Measurements from ENCODE around the gene TBC1D22A.

The TBC1D22A gene

DNA sequence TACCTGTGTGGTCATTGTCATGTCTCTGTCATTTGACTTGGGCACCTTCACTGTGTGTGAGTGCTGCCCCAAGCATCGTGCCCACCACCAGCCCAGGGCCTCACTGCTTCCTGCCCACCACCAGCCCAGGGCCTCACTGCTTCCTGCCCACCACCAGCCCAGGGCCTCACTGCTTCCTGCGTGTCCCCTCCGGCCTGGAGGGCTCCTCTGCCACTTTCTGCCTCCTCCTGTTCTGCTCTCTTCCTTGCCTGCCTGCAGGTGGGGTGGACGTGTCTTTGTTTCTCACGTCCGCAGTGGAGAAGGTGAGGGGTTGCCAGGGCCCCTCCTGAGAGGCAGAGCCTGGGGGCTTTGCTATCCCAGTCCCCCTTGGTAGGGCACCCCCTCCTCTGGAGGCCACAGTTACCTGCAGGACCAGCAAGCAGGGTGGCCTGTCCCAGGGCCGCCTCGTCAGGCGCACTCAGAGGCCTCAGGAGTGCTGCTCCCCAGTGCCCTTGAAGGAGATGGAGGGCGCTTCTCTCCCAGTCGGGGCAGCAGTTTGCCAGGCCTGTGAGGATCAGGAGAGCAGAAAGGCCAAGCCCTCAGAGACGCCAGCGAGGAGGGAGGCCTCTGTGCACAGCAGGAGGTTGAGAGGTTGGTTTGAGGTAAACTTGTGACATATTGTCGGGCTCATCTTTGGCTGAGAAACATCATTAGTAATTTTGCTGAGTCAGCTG is 290.7 kb downstream of the TBC1D22A start:
- no peak for DNase-seq

DNA sequence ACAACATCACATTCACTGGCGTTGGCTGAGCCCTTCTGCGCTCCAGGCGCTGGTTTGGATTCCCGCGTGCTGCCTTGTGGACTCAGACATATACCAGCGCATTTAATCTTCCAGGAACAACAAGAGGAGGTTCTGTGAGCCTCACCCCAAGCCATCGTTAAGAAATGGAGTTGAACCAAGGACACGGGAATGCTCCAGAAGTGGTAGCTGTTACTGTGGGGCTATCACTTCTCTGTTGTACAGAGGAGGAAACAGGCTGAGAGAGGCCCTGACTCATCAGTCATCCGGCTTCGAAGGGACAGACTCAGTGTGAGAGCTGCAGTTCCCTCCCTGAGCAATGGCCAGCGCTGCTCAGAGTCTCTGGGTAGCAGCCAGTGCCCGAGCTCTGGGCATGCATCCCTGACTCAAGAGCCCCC is 291.3 kb downstream of the TBC1D22A start:
- DNase-seq: no peak

DNA sequence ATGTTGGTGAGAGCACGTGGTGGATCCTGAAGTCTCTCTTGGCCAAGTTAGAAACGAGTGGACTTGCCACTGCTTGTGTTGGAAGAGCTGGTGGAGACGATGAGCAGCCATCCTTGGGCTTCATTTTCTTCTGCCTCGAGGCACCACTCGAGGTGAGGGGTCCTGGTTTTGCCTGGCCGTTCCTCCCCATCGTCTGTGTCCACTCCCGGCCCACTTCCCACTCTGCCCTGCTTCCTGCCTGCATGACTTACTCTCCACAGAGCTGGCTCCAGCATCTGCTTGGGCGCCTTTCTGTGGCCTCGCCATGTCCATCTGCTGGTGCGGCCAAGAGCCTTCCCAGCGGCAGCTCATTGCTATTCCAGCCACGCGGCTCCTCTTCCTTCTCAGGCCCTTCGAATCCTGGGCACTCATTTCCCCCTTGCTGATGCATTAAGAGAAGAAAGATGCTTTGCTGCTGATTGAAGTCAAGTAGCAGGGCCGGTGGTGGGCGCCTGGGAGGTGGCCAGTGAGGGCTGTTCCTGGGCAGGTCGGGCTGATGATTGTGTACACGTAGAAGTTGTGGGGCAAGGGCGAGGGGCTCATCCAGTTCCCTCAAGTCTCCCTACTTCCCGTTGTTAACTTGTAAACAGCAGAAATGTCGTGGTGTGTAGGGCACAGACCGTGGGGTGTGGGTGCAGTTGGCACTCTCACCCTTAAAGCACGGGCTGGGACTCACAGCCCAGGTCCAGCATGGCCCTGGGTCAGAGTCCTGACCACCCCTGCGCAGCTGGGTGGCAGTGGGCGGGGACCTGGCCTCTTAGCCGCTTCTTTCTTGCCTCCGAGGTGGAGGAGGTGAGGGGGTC is 292.0 kb downstream of the TBC1D22A start:
- DNase-seq: no peak

DNA sequence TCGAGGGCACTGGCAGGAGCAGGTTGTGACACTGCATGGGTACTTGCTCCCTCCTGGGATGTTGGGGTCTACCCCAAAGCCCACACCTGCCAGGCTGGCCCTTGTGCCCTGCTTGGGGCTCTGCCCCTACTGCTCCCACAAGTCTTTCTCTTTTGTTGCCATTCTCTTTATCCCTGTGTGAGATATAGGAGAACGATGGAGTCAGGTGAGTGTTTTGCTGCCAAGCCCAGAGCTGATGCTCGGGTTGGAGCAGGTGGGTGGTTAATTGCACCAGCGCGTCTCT is 292.6 kb downstream of the TBC1D22A start:
- DNase-seq: no peak

DNA sequence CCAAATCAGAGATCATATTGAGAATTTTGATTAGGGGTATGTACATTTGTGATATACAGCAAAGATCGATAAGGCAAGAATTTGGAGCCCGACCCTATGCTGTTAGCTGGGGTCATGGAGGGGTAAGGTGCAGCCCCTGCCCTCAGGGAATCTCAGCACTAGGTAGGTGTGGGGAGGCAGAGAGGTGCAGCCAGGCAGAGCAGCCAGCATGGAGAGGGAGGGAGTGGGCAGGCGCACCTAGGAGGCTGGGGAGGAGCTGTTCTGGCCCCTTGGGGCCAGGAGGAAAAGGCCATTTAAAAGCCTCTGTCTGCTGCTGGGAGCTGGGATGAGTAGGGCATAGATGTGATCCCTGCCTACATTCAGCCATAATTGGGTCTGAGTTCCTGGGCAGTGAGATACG is 293.0 kb downstream of the TBC1D22A start:
- DNase-seq: no peak

DNA sequence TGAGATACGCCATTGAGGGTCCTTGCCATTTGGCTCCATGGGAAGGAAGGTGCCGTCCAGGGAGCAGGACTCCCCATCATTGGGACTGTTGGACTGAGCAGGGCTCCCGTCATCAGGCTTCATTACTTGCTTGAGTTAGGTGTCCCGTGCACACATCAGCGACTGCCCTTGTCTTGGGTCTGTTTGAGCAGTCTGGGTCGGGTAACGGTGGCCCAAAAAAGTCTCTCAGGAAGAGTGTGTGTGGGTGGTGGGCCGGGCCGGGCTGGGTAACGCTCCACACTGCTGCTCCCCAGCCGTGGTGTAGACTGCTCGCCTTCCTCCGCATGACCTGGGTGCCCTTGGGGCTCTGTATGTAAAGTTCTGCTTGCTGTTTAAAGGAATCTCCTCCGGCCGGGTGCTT is 293.5 kb downstream of the TBC1D22A start:
- DNase-seq: no peak

DNA sequence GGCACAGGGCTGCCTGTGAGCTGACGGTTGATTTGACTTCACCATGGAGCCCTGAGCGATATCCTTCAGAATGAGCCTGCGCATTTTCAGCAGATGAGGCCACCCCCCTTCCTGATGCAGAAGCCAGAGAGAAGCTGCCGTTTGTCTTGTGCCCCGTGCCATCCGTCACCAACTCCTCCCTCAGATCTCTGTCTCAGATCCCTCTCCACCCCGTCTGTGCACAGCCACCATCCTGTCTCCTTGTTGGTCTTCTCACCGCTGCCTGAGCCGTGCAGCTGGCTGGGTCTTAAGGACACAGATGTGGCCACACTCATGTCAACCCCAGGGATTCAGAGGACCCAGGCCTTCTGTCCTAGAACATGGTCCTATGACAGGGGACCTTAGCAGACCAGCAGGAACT is 293.9 kb downstream of the TBC1D22A start:
- no peak for DNase-seq

DNA sequence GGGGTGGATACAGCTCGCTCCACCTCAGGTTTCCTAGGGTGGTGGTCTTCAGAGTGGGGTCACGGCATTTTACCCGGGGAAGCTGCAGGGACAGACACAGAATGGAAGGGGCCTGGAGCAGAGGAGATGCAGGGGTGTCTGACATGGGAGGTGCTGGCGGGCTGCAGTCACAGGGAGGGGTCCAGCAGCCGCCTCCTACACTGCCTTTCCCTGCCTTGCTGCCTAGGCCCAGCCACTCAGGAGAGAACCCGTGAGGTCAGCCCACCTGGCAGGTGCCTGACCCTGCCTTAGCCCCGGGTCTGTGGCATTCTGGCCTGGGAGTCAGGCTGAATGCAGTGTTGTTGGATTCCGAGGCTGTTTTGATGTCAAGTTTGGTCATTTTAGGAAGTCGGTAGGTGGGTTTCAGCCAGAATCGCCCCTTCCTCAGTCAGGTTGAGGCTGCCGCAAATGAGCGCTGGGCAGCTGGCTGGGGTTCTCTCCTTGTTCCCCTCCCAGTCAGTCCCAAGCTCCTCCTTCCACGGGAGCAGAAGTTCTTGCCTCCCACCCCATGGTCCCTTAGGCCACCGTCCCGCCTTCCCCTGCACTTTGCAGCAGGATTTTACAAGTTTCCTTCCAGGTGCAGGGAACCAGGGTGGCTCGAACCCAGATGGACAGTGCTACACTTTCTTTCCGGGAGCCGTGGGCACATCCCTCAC is 294.5 kb downstream of the TBC1D22A start:
- no peak for DNase-seq

DNA sequence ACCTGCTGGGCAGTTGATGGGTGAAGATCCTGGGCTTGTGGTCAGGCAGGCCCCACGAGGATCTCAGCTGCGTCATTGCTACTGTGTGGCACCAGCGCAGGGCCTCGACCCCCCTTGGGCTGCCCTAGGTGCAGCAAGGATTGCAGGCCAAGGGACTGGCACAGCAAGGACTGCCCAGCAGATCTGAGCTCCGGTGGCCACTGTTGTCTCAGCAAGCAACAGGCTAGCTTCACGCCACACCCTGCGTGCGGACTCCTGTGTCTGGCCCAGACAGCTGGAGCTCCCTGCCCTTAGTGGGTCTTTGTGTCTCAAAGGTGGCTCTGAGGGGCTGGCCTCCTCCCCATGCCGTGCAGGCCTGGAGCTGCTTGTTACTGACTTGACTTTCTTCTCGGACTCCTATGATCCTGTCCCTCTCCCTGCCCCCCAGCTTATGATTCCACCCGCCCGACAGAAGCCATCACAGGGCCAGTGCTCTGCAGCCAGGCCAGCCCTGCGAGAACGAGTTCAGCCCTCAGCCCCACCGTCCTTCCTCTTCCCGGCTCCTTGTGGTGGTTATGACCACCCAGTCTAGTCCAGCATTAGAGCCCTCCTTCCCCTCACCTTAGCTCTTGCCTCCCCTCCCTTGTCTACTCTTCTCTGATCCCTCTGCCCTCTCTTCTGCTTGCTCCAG is 295.6 kb downstream of the TBC1D22A start:
- no peak for DNase-seq

DNA sequence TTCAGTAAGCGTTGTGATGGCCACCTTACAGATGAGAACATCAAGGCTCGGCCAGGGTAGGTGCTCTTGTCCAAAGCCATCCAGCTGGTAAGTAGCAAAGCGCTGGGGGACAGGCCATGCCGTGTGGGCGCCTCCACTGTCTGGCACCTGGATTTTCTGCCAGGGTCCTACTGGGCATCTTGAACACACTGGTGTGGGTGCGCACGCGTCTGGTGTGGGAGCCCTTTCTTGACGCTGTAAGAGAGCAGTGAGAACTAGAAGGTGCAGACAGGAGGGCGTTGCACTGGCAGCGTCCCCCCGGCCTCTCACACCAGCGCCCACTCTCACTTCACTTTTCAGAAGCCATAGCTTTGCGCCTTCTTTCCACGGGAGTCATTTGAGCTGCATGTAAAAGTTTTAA is 296.6 kb downstream of the TBC1D22A start:
- no peak for DNase-seq

DNA sequence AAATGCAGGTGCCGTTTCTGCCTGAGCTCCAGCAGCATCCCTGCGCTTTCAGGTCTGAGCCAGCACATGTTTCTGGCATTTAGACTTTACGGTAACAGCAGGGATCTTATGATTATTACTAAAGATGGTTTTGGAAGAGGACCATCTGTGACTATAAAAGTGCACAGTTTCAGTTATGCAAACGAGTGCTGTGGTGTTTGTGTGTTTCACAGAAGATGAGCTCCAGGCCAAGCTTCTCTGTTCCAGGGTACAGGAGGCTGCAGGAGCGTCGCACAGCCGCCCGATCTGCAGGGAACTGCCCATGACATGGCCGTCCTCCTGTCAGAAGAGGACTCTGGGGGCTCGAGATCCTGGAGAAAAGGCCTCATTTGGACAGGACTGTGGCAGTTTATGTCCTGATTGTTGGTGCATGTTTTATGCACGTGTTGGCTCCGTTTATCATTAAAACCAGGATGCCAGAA is 297.3 kb downstream of the TBC1D22A start:
- DNase-seq: no peak

DNA sequence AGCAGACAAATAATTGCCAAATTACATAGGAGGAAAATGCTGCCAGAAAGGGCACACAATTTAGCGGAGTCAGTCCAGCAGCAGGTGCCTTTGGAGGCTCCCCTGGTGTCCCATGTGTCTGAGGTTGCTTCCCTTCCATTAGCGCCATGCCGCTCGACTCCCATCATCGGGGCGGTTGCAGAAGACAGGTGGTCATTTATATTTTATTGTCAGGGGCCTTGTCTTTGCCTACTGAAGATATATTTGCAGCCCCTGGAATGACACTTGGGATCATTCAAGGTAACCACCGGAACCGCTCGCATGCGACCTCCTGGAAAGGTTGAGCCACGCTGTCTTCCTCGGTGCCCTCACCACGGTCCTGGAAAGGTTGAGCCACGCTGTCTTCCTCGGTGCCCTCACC is 298.3 kb downstream of the TBC1D22A start:
- no peak for DNase-seq

DNA sequence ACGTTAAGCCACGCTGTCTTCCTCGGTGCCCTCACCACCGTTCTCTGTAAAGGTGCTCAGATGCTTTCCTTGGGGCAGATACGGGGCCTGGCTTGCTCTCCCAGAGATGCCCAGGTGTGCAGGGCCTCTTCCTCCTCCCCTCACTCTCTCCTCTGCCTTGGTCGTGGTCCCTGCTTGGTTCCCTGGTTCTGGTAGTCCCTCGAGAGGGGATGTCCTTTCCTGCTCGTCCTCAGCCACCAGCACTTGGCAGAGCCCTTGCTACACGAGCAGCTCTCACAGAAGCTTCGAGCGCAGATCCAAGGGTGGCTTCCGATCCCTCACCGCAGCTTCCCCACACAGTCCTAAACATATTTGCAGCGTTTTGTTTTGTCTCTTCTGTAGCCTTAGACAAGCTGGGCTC is 298.8 kb downstream of the TBC1D22A start:
- no peak for DNase-seq

DNA sequence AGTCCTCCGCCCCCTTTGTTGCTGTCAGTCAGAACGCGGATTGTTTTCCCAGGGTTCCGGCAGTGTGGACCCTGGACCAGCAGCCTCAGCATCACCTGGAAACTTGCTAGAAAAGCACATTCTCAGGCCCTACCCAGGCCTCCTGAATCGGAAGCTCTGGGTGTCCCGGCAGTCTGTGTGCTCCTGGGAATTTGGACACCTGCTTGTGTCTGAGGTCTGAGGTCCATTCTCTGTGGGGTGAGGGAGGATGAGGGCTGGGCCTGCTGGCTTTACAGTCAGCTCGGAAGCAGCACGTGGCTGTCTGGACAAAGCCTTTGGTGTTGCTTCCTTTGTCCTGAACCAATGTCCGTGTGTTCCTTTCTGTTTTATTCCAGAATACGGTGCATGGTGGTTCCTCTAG is 299.7 kb downstream of the TBC1D22A start:
- no peak for DNase-seq

DNA sequence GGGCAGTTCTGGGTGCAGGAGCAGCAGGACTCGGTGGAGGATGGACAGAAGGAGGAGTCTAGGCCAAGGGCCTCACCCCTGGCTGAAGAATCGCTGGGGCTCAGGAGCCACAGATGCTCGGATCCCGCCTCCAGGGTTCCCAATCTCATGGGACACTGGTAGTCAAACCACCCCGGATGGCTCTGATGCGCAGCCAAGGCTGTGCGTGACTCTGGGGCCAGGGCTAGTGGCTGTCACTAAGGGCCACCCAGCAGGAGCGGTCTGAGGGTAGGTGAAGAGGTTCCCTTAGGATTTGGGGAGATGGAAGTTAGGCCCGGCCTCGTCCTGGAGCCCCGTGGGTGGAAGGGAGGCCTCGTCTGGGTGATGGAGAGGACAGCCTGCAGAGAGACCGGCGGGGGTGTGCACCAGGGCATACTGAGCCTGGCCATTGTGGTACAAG is 300.6 kb downstream of the TBC1D22A start:
- DNase-seq: no peak

DNA sequence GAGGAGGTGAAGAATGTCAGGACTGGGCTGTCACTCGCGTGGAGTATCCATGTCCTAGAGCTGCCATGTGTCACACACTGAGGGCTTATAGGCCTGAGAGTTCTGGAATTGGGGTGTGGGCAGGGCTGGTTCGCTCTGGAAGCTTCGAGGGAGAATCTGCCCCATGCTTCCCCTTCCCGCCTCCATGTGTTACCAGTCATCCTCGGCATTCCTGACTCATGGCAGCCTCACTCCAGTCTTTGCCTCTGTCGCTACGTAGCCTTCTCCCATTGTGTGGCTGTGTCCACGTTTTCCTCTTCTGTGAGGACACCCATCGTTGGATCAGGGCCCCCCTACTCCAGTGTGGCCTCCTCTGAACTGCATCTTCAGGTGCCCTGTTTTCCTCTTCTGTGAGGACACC is 301.2 kb downstream of the TBC1D22A start:
- DNase-seq: no peak

DNA sequence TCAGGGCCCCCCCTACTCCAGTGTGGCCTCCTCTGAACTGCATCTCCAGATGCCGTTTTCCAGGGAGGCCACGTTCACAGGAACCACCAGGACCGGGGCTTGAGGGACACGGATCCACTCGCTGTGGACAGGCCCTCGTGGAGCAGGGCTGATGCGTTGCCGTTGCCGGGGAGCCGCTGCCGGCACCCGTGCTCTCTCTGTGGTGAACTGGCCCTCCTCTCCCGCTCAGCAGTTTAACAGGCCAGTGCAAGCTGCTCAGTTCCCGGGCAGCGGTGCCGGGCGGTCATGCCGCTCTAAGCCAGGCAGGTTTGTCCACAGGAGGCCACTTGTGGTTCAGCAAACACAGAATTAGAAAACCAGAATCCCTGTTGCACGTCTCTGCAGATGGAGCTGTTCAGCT is 301.6 kb downstream of the TBC1D22A start:
- no peak for DNase-seq

DNA sequence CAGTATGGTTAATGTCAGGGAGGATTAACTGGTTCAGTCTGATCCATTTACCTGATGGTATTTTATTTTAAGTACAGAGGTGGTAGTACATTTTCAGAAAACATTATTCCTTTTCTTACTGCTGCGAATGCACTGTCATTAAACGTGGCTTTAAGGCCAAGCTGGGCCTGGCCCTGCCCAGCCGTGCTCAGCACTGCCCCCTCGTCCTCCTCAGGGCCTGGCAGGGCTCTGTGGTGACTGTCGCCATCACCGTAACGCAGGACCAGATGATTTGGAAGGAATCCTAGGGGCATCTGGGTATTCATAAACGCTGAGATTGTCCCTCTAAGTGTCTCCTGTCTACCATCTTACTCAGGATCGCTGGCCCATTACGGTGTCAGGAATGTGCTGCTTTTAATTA is 302.0 kb downstream of the TBC1D22A start:
- no peak for DNase-seq

DNA sequence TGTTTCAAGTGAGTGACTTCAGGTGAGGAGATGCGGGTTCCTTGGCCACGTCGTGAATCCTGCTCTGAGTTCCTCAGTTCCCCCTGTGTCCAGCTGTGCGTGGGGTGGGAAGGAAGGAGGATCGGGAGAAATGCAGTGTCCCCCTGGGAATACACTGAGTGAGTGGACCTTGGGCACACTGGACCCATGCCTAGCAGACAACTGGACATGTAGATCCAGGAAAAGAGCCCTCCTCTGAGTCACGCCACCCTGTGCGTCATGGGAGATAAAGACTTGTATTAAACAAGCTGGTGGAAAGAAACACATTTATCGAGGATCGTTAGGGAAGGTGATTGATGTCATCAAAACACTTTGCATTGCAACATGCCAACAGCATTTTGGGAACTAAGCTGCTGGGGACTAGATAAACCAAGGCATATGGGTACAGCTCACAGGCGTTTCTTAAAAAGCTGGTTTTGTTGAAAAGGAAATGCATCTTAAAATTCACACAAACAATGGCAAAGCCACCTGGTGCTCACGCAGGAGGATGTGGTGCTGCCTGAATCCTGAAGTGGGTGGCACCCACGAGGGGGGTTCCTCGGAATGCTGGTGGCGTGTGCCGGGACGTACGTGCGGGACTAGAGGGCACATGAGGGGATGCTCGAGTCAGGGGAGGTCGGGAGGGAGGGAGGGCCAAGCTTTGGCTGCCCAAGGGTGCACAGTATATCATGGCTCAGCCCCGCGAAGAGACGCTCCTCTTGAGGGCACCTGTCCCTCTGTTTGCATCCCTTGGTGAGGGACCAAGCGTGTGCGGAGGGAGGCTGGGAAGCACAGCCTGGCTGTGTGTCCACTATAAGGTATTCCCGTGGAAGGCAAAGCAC is 303.5 kb downstream of the TBC1D22A start:
- no peak for DNase-seq

DNA sequence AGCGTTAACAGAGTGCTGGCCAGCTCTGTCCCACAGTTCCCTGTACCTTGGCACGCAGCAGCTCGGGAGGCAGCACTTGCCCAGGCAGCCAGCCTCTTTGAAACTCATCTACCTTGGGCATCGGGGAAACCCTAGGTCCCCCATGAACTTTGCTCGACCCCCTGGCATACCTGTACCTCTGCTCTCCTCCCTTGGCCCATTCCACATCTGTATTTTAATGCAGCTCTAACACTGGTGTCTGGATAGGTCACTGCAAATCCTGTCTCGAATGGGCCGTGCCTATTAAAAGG is 304.1 kb downstream of the TBC1D22A start:
- DNase-seq: no peak

DNA sequence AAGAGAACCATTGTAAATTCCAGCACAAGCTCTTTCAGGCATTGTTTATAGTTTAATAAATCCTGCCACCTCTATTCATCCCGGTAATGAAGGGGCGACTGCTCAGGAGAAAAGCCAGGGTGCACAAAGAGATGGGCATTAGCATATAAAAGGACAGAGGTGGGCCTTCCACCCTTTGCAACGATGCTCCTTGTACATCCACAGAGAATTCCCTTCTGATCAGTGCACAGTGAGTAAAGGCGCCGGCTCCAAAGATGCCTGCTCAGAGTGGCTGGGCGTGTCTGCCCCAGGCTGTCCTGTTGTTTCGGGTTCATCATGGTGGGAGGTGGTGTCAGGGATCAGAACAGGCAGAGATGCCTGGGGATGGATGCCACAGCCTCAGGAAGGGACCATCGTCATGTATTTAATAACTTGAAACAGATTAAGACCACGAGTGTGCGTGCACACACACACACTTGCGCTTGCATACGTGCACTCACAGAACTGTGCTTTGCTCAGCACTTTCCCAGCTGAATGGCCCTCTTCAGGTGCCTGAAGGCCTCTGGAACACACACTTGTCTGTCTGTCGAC is 305.0 kb downstream of the TBC1D22A start:
- DNase-seq: no peak

DNA sequence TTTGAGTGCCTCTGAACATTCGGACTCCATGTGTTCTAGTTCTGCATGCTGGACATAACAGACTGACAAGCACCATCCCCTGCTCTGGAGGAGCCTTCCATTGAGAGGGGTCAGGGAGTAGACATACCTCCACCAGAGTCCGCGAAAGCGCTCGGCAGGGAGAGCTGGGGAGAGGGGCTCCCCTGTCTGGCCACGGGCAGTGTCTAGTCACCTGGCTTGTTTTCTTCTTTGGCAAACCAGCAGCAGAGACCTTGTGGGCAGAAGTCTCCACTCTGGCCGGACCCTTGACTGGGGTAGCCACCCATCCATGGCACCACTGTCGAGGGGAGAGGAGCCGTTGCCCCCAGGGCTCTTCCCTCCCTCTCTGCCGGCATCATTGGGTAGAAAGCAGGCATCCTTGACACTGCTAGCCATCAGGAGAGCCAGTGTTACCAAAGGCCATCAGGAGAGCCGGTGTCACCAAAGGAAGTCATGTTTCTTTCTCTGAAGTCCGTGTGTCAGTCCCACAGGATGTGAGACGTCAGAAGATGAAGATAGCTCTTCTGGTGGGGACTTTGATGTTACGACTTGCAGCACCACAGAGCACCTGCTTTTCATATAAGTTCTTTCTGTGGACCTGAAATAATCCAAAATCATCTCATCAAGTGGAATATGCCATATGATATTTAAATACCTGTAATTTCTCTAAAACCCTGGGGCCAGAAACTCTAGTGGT is 305.6 kb downstream of the TBC1D22A start:
- DNase-seq: no peak
